ENCODE measurements around the gene PTPRK.

DNA sequence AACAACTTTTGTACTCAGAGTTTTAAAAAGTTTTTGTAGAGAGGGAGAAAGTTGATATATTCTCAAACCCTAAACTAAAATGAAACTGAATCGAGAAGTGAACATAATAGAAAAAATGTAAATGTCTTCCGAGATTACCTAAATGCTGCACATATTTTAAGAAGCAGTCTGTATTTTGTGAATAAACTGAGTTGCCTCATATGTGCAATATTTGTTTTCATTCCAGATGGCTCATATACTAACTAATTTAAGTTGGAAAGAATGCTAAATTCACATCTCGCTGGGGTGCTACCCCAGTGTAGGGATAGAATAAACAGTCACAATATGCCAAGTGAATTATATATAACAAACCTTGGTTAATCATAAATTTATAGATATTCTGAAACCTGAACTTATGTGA is 333.7 kb downstream of the PTPRK start:
- TF ChIP-seq CTCF (IDR thresholded peaks at IDR 0.05), result no peak
- TF ChIP-seq POLR2A (IDR thresholded peaks at IDR 0.05), result no peak
